ENCODE results near the gene ACAD11. TPM values are rescaled to one million over a fixed set of nuclear protein-coding genes. Genes with fewer than 3 reads are reported as not detected.

Gene ACAD11
- polyA plus RNA-seq, 3 donors = 0.31 to 25.4 (median 0.40) TPM

- peaks cover 42 to 51% of the 10 kb centered on the region in 2 donors for H3K36me3 Mint-ChIP-seq
These were observed 21.8 kb upstream of the ACAD11 start for GRCh38 chr3:132681421-132681820.

GRCh38 chr3:132679911-132680310, 20.3 kb upstream of the ACAD11 start:
- no peaks in the 10 kb centered on the region for H3K9me3 ChIP-seq (replicated peaks in 1 of 2; ENCODE audit: control insufficient read depth in 1 of 2, insufficient read depth in 1 of 2, low read length in 2 of 2)
- no peaks in the 10 kb centered on the region for H3K4me1 ChIP-seq (ENCODE audit: control insufficient read depth in 1 of 2, insufficient read depth in 2 of 2, low read length in 2 of 2)
- no peak overlapping the region for H3K4me3 ChIP-seq (replicated peaks in 1 of 3; ENCODE audit: low read depth in 2 of 3, low read length in 3 of 3)
- no peaks in the 10 kb centered on the region for H3K27me3 ChIP-seq (ENCODE audit: control insufficient read depth in 2 of 2, insufficient read depth in 2 of 2, low read length in 2 of 2)
- peaks cover 62 to 97% of the 10 kb centered on the region in 2 donors for H3K36me3 ChIP-seq (replicated peaks in 1 of 2; ENCODE audit: control insufficient read depth in 1 of 2, insufficient read depth in 2 of 2, low read length in 2 of 2)
- no peak overlapping the region for H3K4me2 ChIP-seq (replicated peaks; ENCODE audit: extremely low read depth, low read length, poor library complexity, severe bottlenecking)
- no peaks in the 10 kb centered on the region for H3K4me1 Mint-ChIP-seq
- H3K9ac ChIP-seq (ENCODE audit: insufficient read depth, low read length, poor library complexity, severe bottlenecking) = no peak overlapping the region
- intact Hi-C loops (cut with micrococcal nuclease) = no loop called here
- no peak overlapping the region for H3K4me3 Mint-ChIP-seq
- no peaks in the 10 kb centered on the region for H3K27me3 Mint-ChIP-seq (ENCODE audit: low read depth in 3 of 3)
- H3K36me3 Mint-ChIP-seq = peaks cover 44 to 49% of the 10 kb centered on the region in 2 donors
- DNase-seq = no peak
- H3K9me3 Mint-ChIP-seq = no peaks in the 10 kb centered on the region
- no peak overlapping the region for H3K27ac Mint-ChIP-seq
- H2AFZ ChIP-seq (ENCODE audit: insufficient read depth, low read depth, low read length, poor library complexity, severe bottlenecking) = no peak overlapping the region
- no peaks in the 10 kb centered on the region for H3K79me2 ChIP-seq (ENCODE audit: insufficient read depth, low read length)
- H4K20me1 ChIP-seq (ENCODE audit: insufficient read depth, low read length) = no peaks in the 10 kb centered on the region
- no peak for TF ChIP-seq CTCF (IDR thresholded peaks at IDR 0.05)
- no peak overlapping the region for H3K27ac ChIP-seq (ENCODE audit: low read depth in 1 of 2, low read length in 2 of 2)
- WGBS (ENCODE audit: insufficient coverage) = 93% methylated on average over 3 of the region's 5 CpGs

More at GRCh38 chr3:132681421-132681820, 21.8 kb upstream of the ACAD11 start:
- Histone ChIP-seq H3K4me3 (replicated peaks in 1 of 3; ENCODE audit: low read depth in 2 of 3, low read length in 3 of 3) (no peak overlapping the region), H3K27me3 (ENCODE audit: control insufficient read depth in 2 of 2, insufficient read depth in 2 of 2, low read length in 2 of 2) (no peaks in the 10 kb centered on the region), H4K20me1 (ENCODE audit: insufficient read depth, low read length) (no peaks in the 10 kb centered on the region), H3K36me3 (replicated peaks in 1 of 2; ENCODE audit: control insufficient read depth in 1 of 2, insufficient read depth in 2 of 2, low read length in 2 of 2) (peaks cover 62 to 95% of the 10 kb centered on the region in 2 donors), H2AFZ (ENCODE audit: insufficient read depth, low read depth, low read length, poor library complexity, severe bottlenecking) (no peak overlapping the region), H3K79me2 (ENCODE audit: insufficient read depth, low read length) (no peaks in the 10 kb centered on the region), H3K9ac (ENCODE audit: insufficient read depth, low read length, poor library complexity, severe bottlenecking) (no peak overlapping the region), H3K4me1 (ENCODE audit: control insufficient read depth in 1 of 2, insufficient read depth in 2 of 2, low read length in 2 of 2) (no peaks in the 10 kb centered on the region), H3K4me2 (replicated peaks; ENCODE audit: extremely low read depth, low read length, poor library complexity, severe bottlenecking) (no peak overlapping the region), H3K27ac (ENCODE audit: low read depth in 1 of 2, low read length in 2 of 2) (no peak overlapping the region), H3K9me3 (replicated peaks in 1 of 2; ENCODE audit: control insufficient read depth in 1 of 2, insufficient read depth in 1 of 2, low read length in 2 of 2) (no peaks in the 10 kb centered on the region)
- Mint-ChIP-seq H3K9me3 (no peaks in the 10 kb centered on the region), H3K4me1 (no peaks in the 10 kb centered on the region), H3K4me3 (no peak overlapping the region), H3K27me3 (ENCODE audit: low read depth in 3 of 3) (no peaks in the 10 kb centered on the region), H3K27ac (no peak overlapping the region)
- intact Hi-C loops (cut with micrococcal nuclease) = no loop called here
- WGBS (ENCODE audit: insufficient coverage) = no CpG with 5 or more reads among the region's 3 CpGs
- no peak for TF ChIP-seq CTCF (IDR thresholded peaks at IDR 0.05)
- no peak for DNase-seq

All from CD14-positive monocyte (primary cell).